ENCODE measurements around the gene HELZ.
"Not testable (repeated sequence)": the region's sequence is repeated elsewhere in the genome, so short reads cannot be mapped to it uniquely, and the experiment has no call there.

The HELZ gene, protein sequence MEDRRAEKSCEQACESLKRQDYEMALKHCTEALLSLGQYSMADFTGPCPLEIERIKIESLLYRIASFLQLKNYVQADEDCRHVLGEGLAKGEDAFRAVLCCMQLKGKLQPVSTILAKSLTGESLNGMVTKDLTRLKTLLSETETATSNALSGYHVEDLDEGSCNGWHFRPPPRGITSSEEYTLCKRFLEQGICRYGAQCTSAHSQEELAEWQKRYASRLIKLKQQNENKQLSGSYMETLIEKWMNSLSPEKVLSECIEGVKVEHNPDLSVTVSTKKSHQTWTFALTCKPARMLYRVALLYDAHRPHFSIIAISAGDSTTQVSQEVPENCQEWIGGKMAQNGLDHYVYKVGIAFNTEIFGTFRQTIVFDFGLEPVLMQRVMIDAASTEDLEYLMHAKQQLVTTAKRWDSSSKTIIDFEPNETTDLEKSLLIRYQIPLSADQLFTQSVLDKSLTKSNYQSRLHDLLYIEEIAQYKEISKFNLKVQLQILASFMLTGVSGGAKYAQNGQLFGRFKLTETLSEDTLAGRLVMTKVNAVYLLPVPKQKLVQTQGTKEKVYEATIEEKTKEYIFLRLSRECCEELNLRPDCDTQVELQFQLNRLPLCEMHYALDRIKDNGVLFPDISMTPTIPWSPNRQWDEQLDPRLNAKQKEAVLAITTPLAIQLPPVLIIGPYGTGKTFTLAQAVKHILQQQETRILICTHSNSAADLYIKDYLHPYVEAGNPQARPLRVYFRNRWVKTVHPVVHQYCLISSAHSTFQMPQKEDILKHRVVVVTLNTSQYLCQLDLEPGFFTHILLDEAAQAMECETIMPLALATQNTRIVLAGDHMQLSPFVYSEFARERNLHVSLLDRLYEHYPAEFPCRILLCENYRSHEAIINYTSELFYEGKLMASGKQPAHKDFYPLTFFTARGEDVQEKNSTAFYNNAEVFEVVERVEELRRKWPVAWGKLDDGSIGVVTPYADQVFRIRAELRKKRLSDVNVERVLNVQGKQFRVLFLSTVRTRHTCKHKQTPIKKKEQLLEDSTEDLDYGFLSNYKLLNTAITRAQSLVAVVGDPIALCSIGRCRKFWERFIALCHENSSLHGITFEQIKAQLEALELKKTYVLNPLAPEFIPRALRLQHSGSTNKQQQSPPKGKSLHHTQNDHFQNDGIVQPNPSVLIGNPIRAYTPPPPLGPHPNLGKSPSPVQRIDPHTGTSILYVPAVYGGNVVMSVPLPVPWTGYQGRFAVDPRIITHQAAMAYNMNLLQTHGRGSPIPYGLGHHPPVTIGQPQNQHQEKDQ (N-terminal part only)

GRCh38 chr17:67245073-67245693 lies at the start of gene HELZ:
HELZ (minus strand) TSS chr17:67245196; CDS start chr17:67218804, 26,392 bp downstream.
- DNase-seq (ENCODE audit: low spot score): peak; percentile 71

DNA sequence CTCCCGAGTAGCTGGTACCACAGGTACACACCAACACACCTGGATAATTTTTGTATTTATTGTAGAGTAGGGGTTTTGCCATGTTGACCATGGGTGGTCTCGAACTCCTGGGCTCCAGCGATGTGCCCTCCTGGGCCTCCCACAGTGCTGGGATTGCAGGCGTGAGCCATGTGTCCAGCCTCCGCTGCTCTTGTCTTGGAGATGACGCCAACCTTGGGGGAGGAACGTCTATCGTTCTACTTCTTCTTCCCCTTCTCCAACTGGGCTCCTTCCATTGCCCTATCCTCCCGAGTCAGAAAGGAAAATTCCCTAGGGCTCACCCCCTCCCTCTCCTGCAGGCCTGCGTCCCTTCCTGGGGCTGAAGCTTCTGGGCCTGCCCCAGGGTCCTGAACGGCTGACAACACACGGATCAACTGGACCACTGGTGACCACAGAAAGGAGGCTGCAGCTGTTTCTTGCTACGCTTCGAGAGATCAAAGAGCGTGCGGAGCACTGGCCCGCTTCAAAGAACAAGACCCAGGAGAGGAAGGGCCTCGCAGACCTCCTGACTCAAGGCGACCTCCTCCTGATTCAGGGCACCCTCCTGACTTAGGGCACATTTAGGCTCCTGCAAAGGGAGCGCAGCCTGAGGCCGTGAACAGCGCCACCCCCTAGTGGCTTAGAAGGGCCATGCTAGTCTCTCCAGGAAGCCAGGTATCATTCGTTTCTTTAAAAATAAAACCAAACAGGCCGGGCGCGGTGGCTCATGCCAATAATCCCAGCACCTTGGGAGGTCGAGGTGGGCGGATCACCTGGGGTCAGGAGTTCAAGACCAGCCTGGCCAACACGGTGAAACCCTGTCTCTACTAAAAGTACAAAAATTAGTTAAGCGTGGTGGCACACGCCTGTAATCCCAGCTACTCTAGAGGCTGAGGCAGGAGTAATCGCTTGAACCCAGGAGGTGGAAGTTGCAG lies 48.5 kb upstream of the HELZ start:
- DNase-seq (ENCODE audit: low spot score): no peak

- no peak for DNase-seq (ENCODE audit: low spot score)
Observed at GRCh38 chr17:67290711-67291291, 45.8 kb upstream of the HELZ start.

DNA sequence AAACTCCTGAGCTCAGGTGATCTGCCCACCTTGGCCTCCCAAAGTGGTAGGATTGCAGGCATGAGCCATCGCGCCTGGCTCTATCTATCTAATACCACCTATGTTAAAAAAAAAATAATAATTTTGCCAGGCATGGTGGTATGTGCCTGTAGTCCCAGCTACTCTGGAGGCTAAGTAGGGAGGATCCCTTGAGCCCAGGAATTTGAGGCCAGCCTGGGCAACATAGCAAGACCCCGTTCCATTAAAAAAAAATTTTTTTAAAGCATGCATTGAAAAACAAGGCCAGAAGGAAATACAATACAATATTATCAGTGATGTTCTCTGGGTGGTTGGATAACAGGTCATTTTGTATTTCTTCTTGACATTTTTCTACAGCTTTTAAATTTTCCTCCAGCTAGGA lies 45.2 kb upstream of the HELZ start:
- no peak for DNase-seq (ENCODE audit: low spot score)

DNA sequence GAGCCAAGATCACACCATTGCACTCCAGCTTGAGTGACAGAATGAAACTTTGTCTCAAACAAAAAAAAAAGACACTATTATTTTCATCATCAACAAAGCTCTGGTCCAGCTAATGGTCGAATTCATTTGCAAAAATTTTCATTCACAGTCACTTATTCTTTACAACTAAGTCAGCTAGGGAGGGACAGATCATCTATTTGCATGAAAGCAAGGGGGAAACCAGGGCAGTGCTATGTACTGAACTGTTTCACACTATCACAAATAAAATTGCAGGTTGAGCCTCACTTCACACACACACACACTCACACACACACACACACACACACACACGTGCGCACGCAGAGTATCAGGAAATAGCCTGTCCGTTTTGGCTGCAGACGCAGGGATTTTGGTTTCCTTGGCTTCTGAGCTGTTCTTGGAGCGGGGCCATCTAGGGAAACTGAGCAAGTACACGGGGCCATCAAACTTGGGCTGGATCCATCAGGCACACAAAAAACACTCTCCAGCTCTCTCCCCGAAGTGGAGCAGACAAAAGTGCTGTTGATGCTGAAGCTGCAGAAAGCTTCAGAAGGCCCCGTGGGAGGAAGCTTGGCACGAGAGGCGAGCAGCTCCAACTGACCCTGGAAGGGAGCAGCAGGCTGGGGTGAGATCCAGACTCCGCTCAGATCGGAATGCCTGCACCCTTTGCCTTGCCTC lies 44.3 kb upstream of the HELZ start:
- DNase-seq (ENCODE audit: low spot score): peak; percentile 60

GRCh38 chr17:67286826-67287225 lies 41.8 kb upstream of the HELZ start:
- not testable (repeated sequence) for DNase-seq (ENCODE audit: low spot score)

GRCh38 chr17:67285360-67285759 lies 40.4 kb upstream of the HELZ start:
- no peak for DNase-seq (ENCODE audit: low spot score)

GRCh38 chr17:67283731-67284516 lies 38.9 kb upstream of the HELZ start:
- DNase-seq (ENCODE audit: low spot score): no peak

DNA sequence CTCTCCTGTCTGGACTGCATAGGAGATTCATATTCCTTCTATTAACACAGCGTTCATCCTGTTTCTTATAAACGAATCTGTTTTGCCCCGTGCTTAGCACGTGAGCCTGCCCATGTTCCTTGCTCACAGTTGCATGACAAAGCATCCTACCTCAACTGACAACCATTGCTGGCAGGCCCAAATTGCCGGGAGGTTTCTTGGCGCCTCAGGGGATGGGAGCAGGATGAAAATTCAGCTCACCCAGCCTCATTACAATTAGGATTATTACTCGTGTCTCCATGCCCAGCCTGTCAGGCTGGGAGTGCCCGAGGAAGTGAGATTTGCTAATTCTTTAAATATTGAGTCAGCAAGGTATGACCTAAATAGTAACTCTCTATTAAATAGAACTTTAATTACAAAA lies 36.7 kb upstream of the HELZ start:
- DNase-seq (ENCODE audit: low spot score): no peak

- no peak for DNase-seq (ENCODE audit: low spot score)
Observed at GRCh38 chr17:67281053-67281452, 36.1 kb upstream of the HELZ start.

GRCh38 chr17:67280279-67280678 lies 35.3 kb upstream of the HELZ start:
- no peak for DNase-seq (ENCODE audit: low spot score)

DNA sequence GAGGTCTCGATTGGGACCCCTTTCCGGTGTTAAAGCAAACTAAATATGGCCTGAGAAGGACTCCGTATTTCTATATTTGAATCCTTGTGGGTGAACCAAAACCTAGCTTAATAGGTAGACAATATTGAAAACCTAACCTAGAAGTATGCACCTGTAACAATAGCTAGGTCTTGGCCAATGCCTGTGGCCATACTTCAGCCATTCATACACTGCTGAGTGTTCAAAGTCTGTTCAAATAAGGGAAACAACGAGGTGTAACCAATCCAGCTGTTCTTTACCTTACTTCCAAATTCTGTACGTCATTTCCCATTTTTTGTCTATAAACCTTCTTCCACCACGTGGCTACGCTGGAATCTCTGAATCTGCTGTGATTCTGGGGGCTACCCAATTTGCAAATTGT lies 34.1 kb upstream of the HELZ start:
- DNase-seq (ENCODE audit: low spot score): no peak

GRCh38 chr17:67278363-67278762 lies 33.4 kb upstream of the HELZ start:
- DNase-seq (ENCODE audit: low spot score): no peak

GRCh38 chr17:67276075-67276474 lies 31.1 kb upstream of the HELZ start:
- no peak for DNase-seq (ENCODE audit: low spot score)

DNA sequence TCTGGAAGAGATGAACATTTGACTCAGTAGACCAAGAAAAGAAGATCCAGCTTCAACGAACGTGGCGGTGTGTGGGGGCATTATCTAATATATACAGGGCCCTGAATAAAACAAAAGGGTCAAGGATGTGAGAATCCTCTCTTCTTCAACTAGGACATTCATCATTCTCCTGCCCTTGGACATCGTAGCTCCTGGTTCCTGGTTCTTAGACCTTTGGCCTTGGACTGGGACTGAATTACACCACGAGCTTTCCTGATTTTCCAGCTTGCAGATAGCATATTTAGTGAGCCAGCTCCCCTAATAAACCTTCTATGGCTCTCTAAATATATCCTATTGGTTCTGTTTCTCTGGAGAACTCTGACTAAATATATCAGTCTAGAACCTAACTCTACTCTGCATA lies 29.5 kb upstream of the HELZ start:
- DNase-seq (ENCODE audit: low spot score): no peak

DNA sequence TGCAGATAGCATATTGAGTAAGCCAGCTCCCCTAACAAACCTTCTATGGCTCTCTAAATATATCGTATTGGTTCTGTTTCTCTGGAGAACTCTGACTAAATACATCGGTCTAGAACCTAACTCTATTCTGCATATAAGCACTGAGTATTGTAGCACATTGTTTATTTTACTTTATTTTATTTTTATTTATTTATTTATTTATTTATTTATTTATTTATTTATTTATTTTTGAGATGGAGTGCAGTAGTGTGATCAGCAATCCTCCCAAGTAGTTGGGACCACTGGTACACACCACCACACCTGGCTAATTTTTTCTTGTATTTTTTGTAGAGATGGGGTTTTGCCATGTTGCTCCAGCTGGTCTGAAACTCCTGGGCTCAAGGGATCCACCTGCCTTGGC lies 28.9 kb upstream of the HELZ start:
- no peak for DNase-seq (ENCODE audit: low spot score)

DNA sequence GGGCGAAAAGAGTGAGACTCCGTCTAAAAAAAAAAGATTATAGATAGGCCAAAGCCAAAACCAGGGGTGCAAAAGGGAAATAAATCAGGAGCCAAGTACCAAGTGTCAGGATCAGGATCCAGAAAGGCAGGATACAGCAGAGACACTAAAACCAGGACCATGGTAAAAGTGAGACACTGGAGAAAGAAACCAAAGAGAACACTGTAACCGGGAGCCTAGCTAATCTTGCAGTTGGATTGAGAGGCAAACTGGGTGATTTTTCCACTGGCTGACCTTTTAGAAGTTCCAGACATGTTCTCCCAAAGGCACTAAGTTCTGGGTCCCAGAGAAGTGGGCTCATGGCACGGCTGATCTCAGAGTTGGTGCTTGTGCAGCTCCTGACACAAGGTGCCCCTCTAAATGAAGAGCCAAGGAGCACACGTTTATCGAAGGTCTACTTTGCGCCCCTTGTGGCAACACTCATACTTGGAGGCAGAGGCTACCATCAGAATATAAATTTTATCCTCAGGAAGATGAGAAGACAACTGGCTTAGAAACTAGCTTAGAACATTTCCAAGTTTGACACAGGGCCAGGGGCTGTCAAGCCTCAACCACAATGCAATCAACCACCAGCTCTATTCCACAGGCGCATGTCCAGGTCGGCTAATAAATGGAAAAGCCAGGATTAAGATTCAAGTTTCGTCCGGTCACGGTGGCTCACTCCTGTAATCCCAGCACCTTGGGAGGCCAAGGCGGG lies 27.5 kb upstream of the HELZ start:
- no peak for DNase-seq (ENCODE audit: low spot score)

DNA sequence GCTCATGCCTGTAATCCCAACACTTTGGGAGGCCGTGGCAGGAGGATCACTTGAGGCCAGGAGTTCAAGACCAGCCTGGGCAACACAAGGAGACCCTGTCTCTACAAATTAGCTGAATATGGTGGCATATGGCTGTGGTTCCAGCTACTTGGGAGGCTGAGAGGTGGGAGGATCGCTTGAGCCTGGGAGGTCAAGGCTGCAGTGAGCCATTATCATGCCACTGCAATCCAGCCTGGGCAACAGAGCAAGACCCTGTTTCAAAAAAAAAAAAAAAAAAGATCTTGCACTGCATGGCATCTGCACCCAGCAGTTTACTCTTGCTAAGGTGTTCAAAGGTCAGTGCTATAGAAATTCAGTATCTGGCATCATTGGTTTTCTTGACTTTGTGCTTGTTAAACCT lies 26.2 kb upstream of the HELZ start:
- DNase-seq (ENCODE audit: low spot score): not testable (repeated sequence)

All from globus pallidus (tissue), 1 donor.